NCI-H2196 (cell line): ENCODE results near the gene SLC25A21.

Experiments
- DNase-seq: peaks from one replicate; lab custom pipeline; 2025; ENCODE audit not compliant: unreplicated experiment; lab: John Stamatoyannopoulos, UW

SLC25A21 gene

GRCh38 chr14:36674659-36675058, 497.7 kb downstream of the SLC25A21 start:
- no peak for DNase-seq

GRCh38 chr14:36672095-36672494, 500.3 kb downstream of the SLC25A21 start:
- no peak for DNase-seq

GRCh38 chr14:36671149-36671548, 501.3 kb downstream of the SLC25A21 start:
- no peak for DNase-seq

GRCh38 chr14:36667679-36668078, 504.7 kb downstream of the SLC25A21 start:
- DNase-seq: no peak

- no peak for DNase-seq
These were observed 505.8 kb downstream of the SLC25A21 start for GRCh38 chr14:36666416-36667206.

GRCh38 chr14:36665887-36666415, 506.5 kb downstream of the SLC25A21 start:
- no peak for DNase-seq

- DNase-seq: no peak
These were observed 507.8 kb downstream of the SLC25A21 start for GRCh38 chr14:36664322-36665193.

GRCh38 chr14:36663404-36664321, 508.7 kb downstream of the SLC25A21 start:
- no peak for DNase-seq

GRCh38 chr14:36662543-36663403, 509.6 kb downstream of the SLC25A21 start:
- peak; percentile 39 for DNase-seq

GRCh38 chr14:36662258-36662542, 510.2 kb downstream of the SLC25A21 start:
- no peak for DNase-seq

- peak; percentile 96 for DNase-seq
These were observed 510.7 kb downstream of the SLC25A21 start, which contains the start of gene PAX9 for GRCh38 chr14:36661506-36662257. Gene PAX9, plus strand, starts transcription at chr14:36661860. Its CDS starts 230 bp downstream, at chr14:36662090.

- no peak for DNase-seq
These were observed 511.5 kb downstream of the SLC25A21 start for GRCh38 chr14:36660736-36661505.

GRCh38 chr14:36659822-36660735, 512.3 kb downstream of the SLC25A21 start:
- DNase-seq: no peak

GRCh38 chr14:36659010-36659821, 513.2 kb downstream of the SLC25A21 start:
- no peak for DNase-seq

GRCh38 chr14:36658123-36659009, 514.0 kb downstream of the SLC25A21 start:
- DNase-seq: no peak
